Brain microvascular endothelial cell (primary cell): ENCODE results near the gene IFT43.

Experiments
- DNase-seq: peaks from one replicate; pipeline ENCODE4 v3.0.0-alpha.2; 2020
- H3K27ac ChIP-seq: fragments of 250-450 bp; sonication (Bioruptor Pico); 2 replicates; pipeline ENCODE4 v1.5.1; 2020; ENCODE audit warnings: mild to moderate bottlenecking, moderate library complexity
- H3K27me3 ChIP-seq: fragments of 250-450 bp; sonication (Bioruptor Pico); replicated peaks from 2 replicates; pipeline ENCODE4 v1.5.1; 2020; ENCODE audit warnings: mild to moderate bottlenecking
- H3K36me3 ChIP-seq: fragments of 250-450 bp; sonication (Bioruptor Pico); replicated peaks from 2 replicates; pipeline ENCODE4 v1.5.1; 2020; ENCODE audit warnings: mild to moderate bottlenecking
- H3K4me3 ChIP-seq: 2 replicates; pipeline ENCODE4 v1.5.1; 2011; ENCODE audit warnings: low read depth, mild to moderate bottlenecking, control low read depth, low read length, moderate library complexity
- CTCF ChIP-seq: IDR thresholded peaks from 2 replicates; pipeline ENCODE4 v1.5.1; 2011; ENCODE audit warnings: low read depth, mild to moderate bottlenecking, moderate library complexity, low read length, control low read depth, inconsistent platforms; ENCODE audit errors: missing control alignments
- in situ Hi-C: cut with HindIII; loops from 2 replicates; pipeline ENCODE4 v1.10.0; 2017; ENCODE audit warnings: low sequenced_read_pairs, low pct_ligation_motif_present

Gene IFT43

GRCh38 chr14:76118594-76118993, 133.0 kb downstream of the IFT43 start:
- DNase-seq, result no peak
- H3K27me3 ChIP-seq, result no peaks in the 10 kb centered on the region
- no peaks in the 10 kb centered on the region for H3K36me3 ChIP-seq
- in situ Hi-C loops, result no loop called here
- H3K27ac ChIP-seq, result no peak overlapping the region
- H3K4me3 ChIP-seq, result no peak overlapping the region
- no peak for TF ChIP-seq CTCF

GRCh38 chr14:76121089-76121748, 135.7 kb downstream of the IFT43 start:
- no peak overlapping the region for H3K27ac ChIP-seq
- no peak overlapping the region for H3K4me3 ChIP-seq
- no peaks in the 10 kb centered on the region for H3K36me3 ChIP-seq
- no peak for TF ChIP-seq CTCF
- H3K27me3 ChIP-seq, result no peaks in the 10 kb centered on the region
- in situ Hi-C loops, result no loop called here
- no peak for DNase-seq

DNA sequence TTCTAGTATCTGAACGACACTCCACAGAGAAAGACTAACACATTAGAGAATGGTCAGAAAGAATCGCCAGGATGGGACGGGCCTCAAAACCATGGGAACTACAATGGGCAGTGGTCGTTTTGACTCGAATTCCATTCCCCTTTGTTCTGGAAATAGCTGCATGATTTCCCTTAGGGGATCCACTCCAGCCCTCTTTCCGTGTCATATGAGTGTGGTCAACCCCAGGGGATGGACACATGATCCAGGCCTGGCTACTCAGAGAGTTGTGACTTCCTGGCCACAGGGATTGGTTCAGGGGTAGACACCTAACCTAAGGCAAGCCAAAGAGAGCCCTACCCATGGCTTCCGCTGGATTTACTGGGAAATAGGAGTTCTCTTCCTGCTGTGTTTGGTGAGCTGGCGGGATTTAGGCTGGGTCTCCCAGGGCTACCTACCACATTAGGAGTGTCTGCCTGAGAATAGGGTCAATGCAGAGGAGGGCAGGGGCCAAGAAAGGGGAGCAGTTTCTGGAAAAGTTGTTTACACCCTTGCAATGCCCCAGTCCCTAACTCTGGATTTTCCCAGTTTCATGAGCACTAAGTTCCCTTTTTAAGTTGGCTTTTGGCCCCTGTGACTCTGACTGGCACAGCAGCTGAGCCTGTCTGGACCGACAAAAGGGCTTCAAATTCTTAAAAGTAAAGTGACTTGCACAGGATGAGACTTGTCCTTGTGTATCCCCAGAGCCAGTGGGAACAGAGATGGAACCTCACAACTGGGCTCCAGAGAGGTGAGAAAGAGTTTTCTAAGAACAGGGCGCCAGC, 138.1 kb downstream of the IFT43 start:
- Histone ChIP-seq H3K27ac (no peak overlapping the region), H3K27me3 (no peaks in the 10 kb centered on the region), H3K4me3 (no peak overlapping the region), H3K36me3 (no peaks in the 10 kb centered on the region)
- TF ChIP-seq CTCF, result no peak
- in situ Hi-C loops, result no loop called here
- DNase-seq, result no peak

- Histone ChIP-seq H3K27ac (no peak overlapping the region), H3K27me3 (no peaks in the 10 kb centered on the region), H3K4me3 (no peak overlapping the region), H3K36me3 (no peaks in the 10 kb centered on the region)
- no peak for TF ChIP-seq CTCF
- DNase-seq, result no peak
- in situ Hi-C loops, result no loop called here
Measured at GRCh38 chr14:76125511-76125910, 139.9 kb downstream of the IFT43 start.

GRCh38 chr14:76126076-76126475, 140.5 kb downstream of the IFT43 start:
- in situ Hi-C loops, result no loop called here
- no peak overlapping the region for H3K4me3 ChIP-seq
- H3K27ac ChIP-seq, result no peak overlapping the region
- no peaks in the 10 kb centered on the region for H3K27me3 ChIP-seq
- DNase-seq, result no peak
- no peaks in the 10 kb centered on the region for H3K36me3 ChIP-seq
- no peak for TF ChIP-seq CTCF
